ENCODE measurements around the gene RFC5. TPM values are rescaled to one million over a fixed set of nuclear protein-coding genes. Genes with fewer than 3 reads are reported as not detected.
"Not testable (repeated sequence)": the region's sequence is repeated elsewhere in the genome, so short reads cannot be mapped to it uniquely, and the experiment has no call there.

The RFC5 gene
- total and polyA plus RNA-seq, 12 donors, result 5.8 to 28.0 (median 8.6) TPM

DNA sequence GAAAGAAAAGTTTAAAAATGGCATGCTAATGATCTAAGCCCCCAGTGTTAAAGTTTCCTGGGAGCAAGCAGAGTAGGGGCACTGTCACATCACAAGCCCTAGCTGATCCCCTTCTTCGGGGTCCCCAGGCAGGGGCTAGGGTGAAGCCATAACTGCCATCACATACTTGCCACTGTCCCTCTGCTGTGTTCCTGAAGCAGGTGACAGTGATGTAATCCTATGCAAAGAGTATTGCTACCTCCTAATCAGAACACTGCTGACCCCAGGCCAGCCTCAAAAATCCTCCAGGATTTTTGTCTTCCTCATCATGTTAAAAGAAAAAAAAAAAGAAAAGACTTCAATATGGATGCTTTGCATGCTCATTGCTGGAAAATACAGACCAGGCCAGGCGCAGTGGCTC is 1.2 kb upstream of the RFC5 start:
- Histone ChIP-seq H3K36me3 (replicated peaks in 1 of 2) (peaks cover 0 to 6% of the 10 kb centered on the region in 2 donors), H3K4me3 (no peak overlapping the region), H3K4me1 (replicated peaks in 1 of 2) (peaks cover 5 to 17% of the 10 kb centered on the region in 2 donors), H3K27me3 (no peaks in the 10 kb centered on the region), H3K9me3 (replicated peaks in 1 of 3) (no peaks in the 10 kb centered on the region), H3K27ac (no peak overlapping the region)
- DNase-seq, result no peak
- intact Hi-C loops (cut with DNase I), result loop anchor here in 1 of 2 donors (10.0 kb wide), 1 partner anchor 141 kb away; no protein-coding TSS in a partner anchor
- WGBS, 4 donors, result 89 to 100% (median 92%) methylated on average over 2 of the region's 2 CpGs
- no peak for TF ChIP-seq POLR2A (IDR thresholded peaks at IDR 0.05)
- TF ChIP-seq, protein P1, sequence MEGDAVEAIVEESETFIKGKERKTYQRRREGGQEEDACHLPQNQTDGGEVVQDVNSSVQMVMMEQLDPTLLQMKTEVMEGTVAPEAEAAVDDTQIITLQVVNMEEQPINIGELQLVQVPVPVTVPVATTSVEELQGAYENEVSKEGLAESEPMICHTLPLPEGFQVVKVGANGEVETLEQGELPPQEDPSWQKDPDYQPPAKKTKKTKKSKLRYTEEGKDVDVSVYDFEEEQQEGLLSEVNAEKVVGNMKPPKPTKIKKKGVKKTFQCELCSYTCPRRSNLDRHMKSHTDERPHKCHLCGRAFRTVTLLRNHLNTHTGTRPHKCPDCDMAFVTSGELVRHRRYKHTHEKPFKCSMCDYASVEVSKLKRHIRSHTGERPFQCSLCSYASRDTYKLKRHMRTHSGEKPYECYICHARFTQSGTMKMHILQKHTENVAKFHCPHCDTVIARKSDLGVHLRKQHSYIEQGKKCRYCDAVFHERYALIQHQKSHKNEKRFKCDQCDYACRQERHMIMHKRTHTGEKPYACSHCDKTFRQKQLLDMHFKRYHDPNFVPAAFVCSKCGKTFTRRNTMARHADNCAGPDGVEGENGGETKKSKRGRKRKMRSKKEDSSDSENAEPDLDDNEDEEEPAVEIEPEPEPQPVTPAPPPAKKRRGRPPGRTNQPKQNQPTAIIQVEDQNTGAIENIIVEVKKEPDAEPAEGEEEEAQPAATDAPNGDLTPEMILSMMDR (IDR thresholded peaks at IDR 0.05), result no peak

DNA sequence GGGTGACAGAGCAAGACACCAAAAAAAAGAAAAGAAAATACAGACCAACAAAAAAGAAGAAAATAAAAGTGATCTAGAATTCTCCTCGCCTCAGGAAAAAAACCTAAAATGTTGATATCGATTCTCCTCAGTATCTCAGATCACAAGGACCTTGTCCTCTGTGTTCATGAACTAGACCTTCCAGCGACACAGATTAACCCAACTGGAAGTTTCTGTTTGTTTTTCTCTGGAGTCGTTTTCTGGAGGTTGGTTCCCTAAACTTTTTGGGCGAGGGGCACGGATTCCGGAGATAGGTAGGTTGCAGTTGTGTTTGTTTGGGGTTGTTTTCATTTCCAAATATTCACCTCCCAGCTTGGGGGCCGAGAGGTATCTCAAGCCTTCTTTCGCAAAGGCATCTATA is 559 bp upstream of the RFC5 start:
- H3K9me3 ChIP-seq (replicated peaks in 1 of 3), result no peaks in the 10 kb centered on the region
- TF ChIP-seq, protein P1 (IDR thresholded peaks at IDR 0.05), result no peak
- TF ChIP-seq POLR2A (IDR thresholded peaks at IDR 0.05), result no peak
- WGBS, 4 donors, result 15 to 19% (median 18%) methylated on average over 9 of the region's 9 CpGs
- no peaks in the 10 kb centered on the region for H3K27me3 ChIP-seq
- intact Hi-C loops (cut with DNase I), result loop anchor here in 1 of 2 donors (10.0 kb wide), 1 partner anchor 141 kb away; no protein-coding TSS in a partner anchor
- H3K4me1 ChIP-seq (replicated peaks in 1 of 2), result peaks cover 5 to 17% of the 10 kb centered on the region in 2 donors
- DNase-seq, result peak in 1 of 7 donors; percentile 15
- H3K4me3 ChIP-seq, result peak overlapping the region in 2 of 4 donors; percentile 64 to 84
- peaks cover 0 to 12% of the 10 kb centered on the region in 2 donors for H3K36me3 ChIP-seq (replicated peaks in 1 of 2)
- H3K27ac ChIP-seq, result peak overlapping the region in 1 of 5 donors; percentile 27

DNA sequence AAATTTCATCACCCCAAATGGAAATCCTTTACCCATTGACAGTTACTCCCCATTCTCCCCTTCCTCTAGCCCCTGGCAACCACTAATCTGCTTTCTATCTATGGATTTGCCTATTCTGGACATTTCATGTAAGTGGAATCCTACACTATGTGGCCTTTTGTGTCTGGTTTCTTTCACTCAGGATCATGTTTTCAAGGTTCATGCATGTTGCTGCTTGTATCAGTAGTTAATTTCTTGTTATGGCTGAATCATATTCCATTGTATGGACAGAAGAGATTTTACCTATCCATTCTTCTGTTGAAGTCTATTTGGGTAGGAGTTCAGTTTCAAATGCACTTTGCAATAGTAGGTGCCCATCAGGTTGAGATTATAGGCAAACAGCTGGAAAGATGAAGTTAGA is 1.4 kb downstream of the RFC5 start:
- Histone ChIP-seq H3K4me3 (no peak overlapping the region), H3K4me1 (replicated peaks in 1 of 2) (peaks cover 5 to 17% of the 10 kb centered on the region in 2 donors)
- TF ChIP-seq POLR2A (IDR thresholded peaks at IDR 0.05), result no peak
- TF ChIP-seq, protein P1 (IDR thresholded peaks at IDR 0.05), result no peak

DNA sequence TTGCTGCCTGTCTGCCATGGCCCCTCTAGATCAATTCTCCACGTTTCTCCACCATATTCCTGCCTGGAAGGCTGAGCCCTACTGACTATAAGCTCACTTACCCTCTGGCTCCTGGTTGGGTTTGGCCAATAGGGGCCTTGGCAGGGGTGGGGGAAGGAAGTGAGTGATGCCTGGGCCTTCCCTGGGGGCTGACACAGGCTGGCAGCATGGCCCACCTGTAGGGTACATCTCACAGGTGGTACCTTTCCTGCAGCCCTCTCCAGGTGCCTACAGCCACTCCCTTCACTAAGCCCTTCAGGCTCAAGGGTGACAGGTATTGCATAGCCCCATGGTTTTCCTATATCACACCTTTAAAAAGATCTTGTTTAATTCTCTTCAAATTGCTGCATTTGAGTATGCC is 3.5 kb downstream of the RFC5 start:
- intact Hi-C loops (cut with DNase I), result no loop called here
- no peak overlapping the region for H3K4me3 ChIP-seq
- no peak for DNase-seq
- H3K9me3 ChIP-seq (replicated peaks in 1 of 3), result no peaks in the 10 kb centered on the region
- H3K27ac ChIP-seq, result no peak overlapping the region
- H3K36me3 ChIP-seq (replicated peaks in 1 of 2), result peaks cover 0 to 12% of the 10 kb centered on the region in 2 donors
- WGBS, 4 donors, result 79 to 88% (median 85%) methylated on average over 1 of the region's 1 CpG
- TF ChIP-seq POLR2A (IDR thresholded peaks at IDR 0.05), result no peak
- TF ChIP-seq, protein P1 (IDR thresholded peaks at IDR 0.05), result no peak
- no peaks in the 10 kb centered on the region for H3K27me3 ChIP-seq
- peaks cover 5 to 17% of the 10 kb centered on the region in 2 donors for H3K4me1 ChIP-seq (replicated peaks in 1 of 2)

More for the DNA sequence above, 1.4 kb downstream of the RFC5 start:
- no peak for DNase-seq
- Histone ChIP-seq H3K36me3 (replicated peaks in 1 of 2) (peaks cover 0 to 12% of the 10 kb centered on the region in 2 donors), H3K27ac (no peak overlapping the region), H3K9me3 (replicated peaks in 1 of 3) (no peaks in the 10 kb centered on the region), H3K27me3 (no peaks in the 10 kb centered on the region)
- intact Hi-C loops (cut with DNase I), result loop anchor here in 1 of 2 donors (10.0 kb wide), 1 partner anchor 143 kb away; no protein-coding TSS in a partner anchor

DNA sequence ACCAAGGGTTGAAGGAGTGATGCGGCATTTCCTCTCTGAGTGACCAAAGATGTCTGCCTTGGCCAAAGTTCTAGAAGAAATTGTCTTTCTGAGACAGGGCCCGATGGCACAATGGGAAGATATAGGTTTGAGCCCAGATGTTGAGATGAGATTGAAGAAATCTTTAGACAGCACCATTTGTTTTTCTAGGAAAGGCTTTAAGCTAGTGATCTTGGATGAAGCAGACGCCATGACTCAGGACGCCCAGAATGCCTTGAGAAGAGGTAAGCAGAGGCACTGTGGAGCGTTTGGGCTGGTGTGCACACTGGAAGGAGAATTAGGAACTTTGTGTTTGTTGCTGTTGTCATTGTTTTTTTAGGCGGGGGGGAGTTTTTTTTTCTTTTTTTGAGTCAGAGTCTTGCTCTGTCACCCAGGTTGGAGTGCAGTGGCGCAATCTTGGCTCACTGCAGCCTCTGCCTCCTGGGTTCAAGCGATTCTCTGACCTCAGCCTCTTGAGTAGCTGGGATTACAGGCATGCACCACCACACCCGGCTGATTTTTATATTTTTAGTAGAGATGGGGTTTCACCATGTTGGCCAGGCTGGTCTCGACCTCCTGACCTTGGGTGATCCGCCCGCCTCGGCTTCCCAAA is 5.7 kb downstream of the RFC5 start:
- H3K27me3 ChIP-seq; intact Hi-C loops (cut with DNase I); H3K9me3 ChIP-seq (replicated peaks in 1 of 3); H3K27ac ChIP-seq; H3K4me1 ChIP-seq (replicated peaks in 1 of 2); DNase-seq; H3K4me3 ChIP-seq: not testable (repeated sequence)
- peaks cover 0 to 30% of the 10 kb centered on the region in 2 donors for H3K36me3 ChIP-seq (replicated peaks in 1 of 2)
- WGBS, 4 donors, result 90 to 95% (median 94%) methylated on average over 9 to 13 of the region's 13 CpGs
